Stimulated activated CD4-positive, alpha-beta T cell treated with anti-CD3 and anti-CD28 coated beads, TNF-alpha, amount 100 ng/mL, for 24 hours (primary cell): Measurements from ENCODE around the gene KIAA1671.

Source experiments
- DNase-seq, 3 experiments: peaks; one replicate each; pipeline ENCODE4 v3.0.0-alpha.2; 2020; ENCODE audit warnings: low read depth in 3 of 3

The KIAA1671 gene

GRCh38 chr22:25114369-25115362 lies 162.2 kb downstream of the KIAA1671 start:
- no peak for DNase-seq

GRCh38 chr22:25119609-25120008 lies 167.1 kb downstream of the KIAA1671 start:
- DNase-seq: no peak

- DNase-seq: no peak
Measured at GRCh38 chr22:25120093-25120561, 167.6 kb downstream of the KIAA1671 start.

GRCh38 chr22:25120761-25121212 lies 168.3 kb downstream of the KIAA1671 start:
- DNase-seq: no peak

GRCh38 chr22:25122136-25122764 lies 169.7 kb downstream of the KIAA1671 start:
- no peak for DNase-seq

GRCh38 chr22:25123677-25124076 lies 171.2 kb downstream of the KIAA1671 start:
- no peak for DNase-seq

GRCh38 chr22:25125693-25126357 lies 173.3 kb downstream of the KIAA1671 start:
- no peak for DNase-seq

- DNase-seq: no peak
Measured at GRCh38 chr22:25126510-25126909, 174.0 kb downstream of the KIAA1671 start.

GRCh38 chr22:25127318-25127717 lies 174.8 kb downstream of the KIAA1671 start:
- no peak for DNase-seq

- no peak for DNase-seq
Measured at GRCh38 chr22:25130462-25130861, 177.9 kb downstream of the KIAA1671 start.

- no peak for DNase-seq
Measured at GRCh38 chr22:25131198-25131887, 178.8 kb downstream of the KIAA1671 start.

GRCh38 chr22:25134028-25134427 lies 181.5 kb downstream of the KIAA1671 start:
- no peak for DNase-seq

GRCh38 chr22:25134451-25134850 lies 181.9 kb downstream of the KIAA1671 start:
- DNase-seq: no peak

GRCh38 chr22:25136953-25137576 lies 184.5 kb downstream of the KIAA1671 start:
- no peak for DNase-seq

GRCh38 chr22:25137577-25138525 lies 185.3 kb downstream of the KIAA1671 start:
- DNase-seq: no peak

- DNase-seq: no peak
Measured at GRCh38 chr22:25139062-25139461, 186.5 kb downstream of the KIAA1671 start.

- DNase-seq: no peak
Measured at GRCh38 chr22:25142102-25142501, 189.6 kb downstream of the KIAA1671 start.

GRCh38 chr22:25143156-25144076 lies 190.9 kb downstream of the KIAA1671 start:
- no peak for DNase-seq

- no peak for DNase-seq
Measured at GRCh38 chr22:25144522-25144921, 192.0 kb downstream of the KIAA1671 start.
